ENCODE results near the gene GPRIN1.

- TF ChIP-seq CTCF (IDR thresholded peaks at IDR 0.05) (no peak), POLR2A (IDR thresholded peaks at IDR 0.05) (no peak), EP300 (IDR thresholded peaks at IDR 0.05) (no peak)
These were observed 44.1 kb downstream of the GPRIN1 start for GRCh38 chr5:176565760-176566288.
